Osteoblast (primary cell): Measurements from ENCODE around the gene PDZK1IP1. TPM values are rescaled to one million over a fixed set of nuclear protein-coding genes. Genes with fewer than 3 reads are reported as not detected.
A peak's percentile ranks its signal among the peaks of the same experiment; 100 is the strongest.

ENCODE experiments used
- DNase-seq: peaks from one replicate; pipeline ENCODE4 v3.0.0; 2011; ENCODE audit warnings: low spot score, mixed read lengths; ENCODE audit not compliant: insufficient read length; ENCODE audit errors: missing footprints
- H2AFZ ChIP-seq: 2 replicates; pipeline ENCODE4 v1.6.0; 2011; ENCODE audit warnings: mild to moderate bottlenecking, low read length
- H3K27ac ChIP-seq: 2 replicates; pipeline ENCODE4 v1.5.1; 2011; ENCODE audit warnings: mild to moderate bottlenecking, low read depth, low read length, moderate library complexity
- H3K27me3 ChIP-seq: 2 replicates; pipeline ENCODE4 v1.6.0; 2012; ENCODE audit warnings: mild to moderate bottlenecking, control low read depth, inconsistent platforms, low read length, moderate library complexity; ENCODE audit not compliant: insufficient read depth
- H3K36me3 ChIP-seq: 2 replicates; pipeline ENCODE4 v1.5.1; 2011; ENCODE audit warnings: mild to moderate bottlenecking, low read length, control low read depth, moderate library complexity; ENCODE audit not compliant: insufficient read depth
- H3K4me1 ChIP-seq: 2 replicates; pipeline ENCODE4 v1.5.1; 2011; ENCODE audit warnings: mild to moderate bottlenecking, low read length, control low read depth, moderate library complexity; ENCODE audit not compliant: insufficient read depth
- H3K4me2 ChIP-seq: 2 replicates; pipeline ENCODE4 v1.6.0; 2011; ENCODE audit warnings: mild to moderate bottlenecking, low read length; ENCODE audit not compliant: insufficient read depth
- H3K4me3 ChIP-seq: fragments of 200-600 bp; sonication (generic); 3 replicates; pipeline ENCODE4 v1.5.1; 2012; ENCODE audit warnings: mild to moderate bottlenecking, low read length, inconsistent platforms; ENCODE audit not compliant: insufficient read depth
- H3K79me2 ChIP-seq: 2 replicates; pipeline ENCODE4 v1.6.0; 2012; ENCODE audit warnings: mild to moderate bottlenecking, low read length, control low read depth, inconsistent platforms; ENCODE audit not compliant: insufficient read depth
- H3K9me3 ChIP-seq: 2 replicates; pipeline ENCODE4 v1.5.1; 2011; ENCODE audit warnings: low read depth, low read length, control low read depth
- H4K20me1 ChIP-seq: 2 replicates; pipeline ENCODE4 v1.6.0; 2012; ENCODE audit warnings: mild to moderate bottlenecking, low read length, control low read depth; ENCODE audit not compliant: insufficient read depth
- CTCF ChIP-seq: IDR thresholded peaks from 2 replicates; pipeline ENCODE4 v1.5.1; 2011; ENCODE audit warnings: mild to moderate bottlenecking, low read depth, low read length, moderate library complexity; ENCODE audit errors: extremely low read depth
- total RNA-seq: library from RNA; depleted of rRNA; stranded (reverse); fragments of >200 nt; gene quantifications from 2 replicates; pipeline ENCODE4 v1.2.3, GENCODE V29; 2012

Gene PDZK1IP1
- total RNA-seq, 1 donor, result not detected

- no peak overlapping the region for H2AFZ ChIP-seq
- H3K4me1 ChIP-seq, result no peaks in the 10 kb centered on the region
Measured at GRCh38 chr1:47228644-47229030, 38.8 kb upstream of the PDZK1IP1 start.

GRCh38 chr1:47227341-47228232 lies 37.8 kb upstream of the PDZK1IP1 start:
- no peak overlapping the region for H3K27ac ChIP-seq
- H2AFZ ChIP-seq, result no peak overlapping the region
- H3K4me3 ChIP-seq, result no peak overlapping the region
- H3K9me3 ChIP-seq, result no peaks in the 10 kb centered on the region
- DNase-seq, result peak; percentile 79
- peaks cover 96% of the 10 kb centered on the region for H3K27me3 ChIP-seq
- no peak overlapping the region for H3K4me2 ChIP-seq
- no peaks in the 10 kb centered on the region for H3K36me3 ChIP-seq
- H4K20me1 ChIP-seq, result peaks cover 12% of the 10 kb centered on the region
- H3K4me1 ChIP-seq, result no peaks in the 10 kb centered on the region
- TF ChIP-seq CTCF, result no peak
- no peaks in the 10 kb centered on the region for H3K79me2 ChIP-seq

More at GRCh38 chr1:47228644-47229030, 38.8 kb upstream of the PDZK1IP1 start:
- Histone ChIP-seq H3K27ac (no peak overlapping the region), H3K4me2 (no peak overlapping the region), H3K4me3 (no peak overlapping the region), H3K79me2 (no peaks in the 10 kb centered on the region), H4K20me1 (peaks cover 12% of the 10 kb centered on the region), H3K9me3 (no peaks in the 10 kb centered on the region), H3K36me3 (no peaks in the 10 kb centered on the region), H3K27me3 (peaks cover 97% of the 10 kb centered on the region)
- DNase-seq, result peak; percentile 69
- no peak for TF ChIP-seq CTCF

GRCh38 chr1:47226839-47227215 lies 37.0 kb upstream of the PDZK1IP1 start:
- peaks cover 12% of the 10 kb centered on the region for H4K20me1 ChIP-seq
- H3K27me3 ChIP-seq, result peaks cover 97% of the 10 kb centered on the region
- no peak overlapping the region for H2AFZ ChIP-seq
- H3K9me3 ChIP-seq, result no peaks in the 10 kb centered on the region
- no peaks in the 10 kb centered on the region for H3K79me2 ChIP-seq
- no peak overlapping the region for H3K4me3 ChIP-seq
- no peak for DNase-seq
- H3K36me3 ChIP-seq, result no peaks in the 10 kb centered on the region
- no peaks in the 10 kb centered on the region for H3K4me1 ChIP-seq
- H3K4me2 ChIP-seq, result no peak overlapping the region
- TF ChIP-seq CTCF, result no peak
- no peak overlapping the region for H3K27ac ChIP-seq

GRCh38 chr1:47226121-47226838 lies 36.4 kb upstream of the PDZK1IP1 start:
- H4K20me1 ChIP-seq, result peaks cover 8% of the 10 kb centered on the region
- H2AFZ ChIP-seq, result no peak overlapping the region
- H3K4me2 ChIP-seq, result no peak overlapping the region
- no peaks in the 10 kb centered on the region for H3K36me3 ChIP-seq
- H3K79me2 ChIP-seq, result no peaks in the 10 kb centered on the region
- no peak overlapping the region for H3K27ac ChIP-seq
- TF ChIP-seq CTCF, result no peak
- DNase-seq, result peak; percentile 80
- H3K4me3 ChIP-seq, result no peak overlapping the region
- peaks cover 97% of the 10 kb centered on the region for H3K27me3 ChIP-seq
- no peaks in the 10 kb centered on the region for H3K9me3 ChIP-seq
- no peaks in the 10 kb centered on the region for H3K4me1 ChIP-seq
